Measurements from ENCODE around the gene CCDC91. TPM values are rescaled to one million over a fixed set of nuclear protein-coding genes. Genes with fewer than 3 reads are reported as not detected.

The CCDC91 gene
- polyA plus RNA-seq, 1 donor (not counting 4 experiments of a cell fraction or from before 2014, with no cell fraction given), result 26.5 TPM

DNA sequence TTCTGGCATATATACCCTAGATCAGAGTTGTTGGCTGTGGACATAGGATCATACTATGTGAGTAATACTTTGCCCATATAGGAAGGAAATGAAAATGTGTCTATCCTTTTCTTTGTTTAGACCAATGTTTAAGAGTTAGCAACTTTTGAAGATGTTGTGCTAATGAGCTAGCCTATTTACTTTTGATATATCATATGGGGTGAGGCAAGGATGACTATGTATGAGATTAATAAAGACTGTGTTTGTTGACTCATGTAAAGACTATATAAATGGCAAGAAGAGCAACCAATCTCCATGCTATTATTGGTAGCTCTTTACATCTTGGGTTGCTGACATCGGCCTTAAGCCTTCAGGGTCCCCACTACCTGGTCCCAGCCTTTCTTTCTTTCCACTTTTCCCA, 289.4 kb downstream of the CCDC91 start:
- Histone ChIP-seq H3K79me2 (ENCODE audit: control insufficient read depth, insufficient read depth, low read length) (no peaks in the 10 kb centered on the region), H3K9ac (ENCODE audit: control insufficient read depth, extremely low read depth, insufficient read depth, low read length) (no peak overlapping the region), H3K9me3 (ENCODE audit: control insufficient read depth, low read depth, low read length) (no peaks in the 10 kb centered on the region), H3K4me3 (ENCODE audit: control insufficient read depth in 2 of 3, extremely low read depth in 1 of 3, insufficient read depth in 2 of 3, low read depth in 1 of 3, low read length in 3 of 3) (no peak overlapping the region), H3K27me3 (ENCODE audit: control insufficient read depth, extremely low read depth, insufficient read depth, low read length) (no peaks in the 10 kb centered on the region), H3K4me1 (ENCODE audit: control insufficient read depth, extremely low read depth, insufficient read depth, low read length) (no peaks in the 10 kb centered on the region), H3K9me1 (ENCODE audit: control insufficient read depth, extremely low read depth, insufficient read depth, low read length) (no peaks in the 10 kb centered on the region), H4K20me1 (ENCODE audit: control insufficient read depth, extremely low read depth, insufficient read depth, low read length) (no peaks in the 10 kb centered on the region), H3K36me3 (ENCODE audit: control insufficient read depth in 2 of 2, extremely low read depth in 1 of 2, insufficient read depth in 2 of 2, low read length in 2 of 2) (no peaks in the 10 kb centered on the region), H3K4me2 (ENCODE audit: control insufficient read depth, extremely low read depth, insufficient read depth, low read depth, low read length) (no peak overlapping the region), H3K27ac (ENCODE audit: control insufficient read depth, insufficient read depth, low read length) (no peak overlapping the region), H2AFZ (ENCODE audit: control insufficient read depth, low read length) (no peak overlapping the region)
- dilution Hi-C loops (cut with MboI; ENCODE audit: extremely low pct_ligation_motif_present, low sequenced_read_pairs), result no loop called here
- DNase-seq (ENCODE audit: low read depth, low spot score), result no peak
- TF ChIP-seq, protein P1, sequence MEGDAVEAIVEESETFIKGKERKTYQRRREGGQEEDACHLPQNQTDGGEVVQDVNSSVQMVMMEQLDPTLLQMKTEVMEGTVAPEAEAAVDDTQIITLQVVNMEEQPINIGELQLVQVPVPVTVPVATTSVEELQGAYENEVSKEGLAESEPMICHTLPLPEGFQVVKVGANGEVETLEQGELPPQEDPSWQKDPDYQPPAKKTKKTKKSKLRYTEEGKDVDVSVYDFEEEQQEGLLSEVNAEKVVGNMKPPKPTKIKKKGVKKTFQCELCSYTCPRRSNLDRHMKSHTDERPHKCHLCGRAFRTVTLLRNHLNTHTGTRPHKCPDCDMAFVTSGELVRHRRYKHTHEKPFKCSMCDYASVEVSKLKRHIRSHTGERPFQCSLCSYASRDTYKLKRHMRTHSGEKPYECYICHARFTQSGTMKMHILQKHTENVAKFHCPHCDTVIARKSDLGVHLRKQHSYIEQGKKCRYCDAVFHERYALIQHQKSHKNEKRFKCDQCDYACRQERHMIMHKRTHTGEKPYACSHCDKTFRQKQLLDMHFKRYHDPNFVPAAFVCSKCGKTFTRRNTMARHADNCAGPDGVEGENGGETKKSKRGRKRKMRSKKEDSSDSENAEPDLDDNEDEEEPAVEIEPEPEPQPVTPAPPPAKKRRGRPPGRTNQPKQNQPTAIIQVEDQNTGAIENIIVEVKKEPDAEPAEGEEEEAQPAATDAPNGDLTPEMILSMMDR (optimal IDR thresholded peaks at IDR 0.05 in 1 of 3, IDR thresholded peaks at IDR 0.05 in 1 of 3, conservative IDR thresholded peaks at IDR 0.05 in 1 of 3; ENCODE audit: extremely low read depth in 1 of 3, insufficient read depth in 2 of 3, low read length in 3 of 3), result no peak
- TF ChIP-seq EZH2 (IDR thresholded peaks at IDR 0.05; ENCODE audit: low read length), result no peak
- FAIRE-seq, result no peak

DNA sequence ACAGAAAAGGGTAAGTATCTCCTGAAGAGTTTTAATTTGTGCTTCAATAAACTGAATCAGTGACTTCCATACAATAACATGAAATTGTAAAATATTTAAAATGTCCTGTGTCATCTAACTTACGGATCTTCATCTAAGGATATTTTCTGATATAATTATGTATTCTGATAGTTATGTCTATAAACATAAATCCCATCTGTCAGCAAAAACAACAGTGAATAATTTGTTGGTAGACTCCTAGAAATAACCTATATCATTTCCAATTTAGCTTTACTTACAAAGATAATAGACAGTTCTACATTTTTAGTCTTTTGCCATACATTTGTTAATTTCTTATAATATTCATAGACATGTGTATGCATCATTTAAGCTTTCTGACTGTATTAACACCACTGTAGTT, 293.9 kb downstream of the CCDC91 start:
- Histone ChIP-seq H3K27ac (ENCODE audit: control insufficient read depth, insufficient read depth, low read length) (no peak overlapping the region), H3K9ac (ENCODE audit: control insufficient read depth, extremely low read depth, insufficient read depth, low read length) (no peak overlapping the region), H3K9me1 (ENCODE audit: control insufficient read depth, extremely low read depth, insufficient read depth, low read length) (no peaks in the 10 kb centered on the region), H3K27me3 (ENCODE audit: control insufficient read depth, extremely low read depth, insufficient read depth, low read length) (no peaks in the 10 kb centered on the region), H3K4me2 (ENCODE audit: control insufficient read depth, extremely low read depth, insufficient read depth, low read depth, low read length) (no peak overlapping the region), H2AFZ (ENCODE audit: control insufficient read depth, low read length) (no peak overlapping the region), H3K4me3 (ENCODE audit: control insufficient read depth in 2 of 3, extremely low read depth in 1 of 3, insufficient read depth in 2 of 3, low read depth in 1 of 3, low read length in 3 of 3) (no peak overlapping the region), H3K36me3 (ENCODE audit: control insufficient read depth in 2 of 2, extremely low read depth in 1 of 2, insufficient read depth in 2 of 2, low read length in 2 of 2) (no peaks in the 10 kb centered on the region), H3K79me2 (ENCODE audit: control insufficient read depth, insufficient read depth, low read length) (no peaks in the 10 kb centered on the region), H3K4me1 (ENCODE audit: control insufficient read depth, extremely low read depth, insufficient read depth, low read length) (peaks cover 2% of the 10 kb centered on the region), H4K20me1 (ENCODE audit: control insufficient read depth, extremely low read depth, insufficient read depth, low read length) (no peaks in the 10 kb centered on the region), H3K9me3 (ENCODE audit: control insufficient read depth, low read depth, low read length) (no peaks in the 10 kb centered on the region)
- DNase-seq (ENCODE audit: low read depth, low spot score), result no peak
- TF ChIP-seq EZH2 (IDR thresholded peaks at IDR 0.05; ENCODE audit: low read length), result no peak
- TF ChIP-seq, protein P1 (optimal IDR thresholded peaks at IDR 0.05 in 1 of 3, IDR thresholded peaks at IDR 0.05 in 1 of 3, conservative IDR thresholded peaks at IDR 0.05 in 1 of 3; ENCODE audit: extremely low read depth in 1 of 3, insufficient read depth in 2 of 3, low read length in 3 of 3), result no peak
- dilution Hi-C loops (cut with MboI; ENCODE audit: extremely low pct_ligation_motif_present, low sequenced_read_pairs), result no loop called here
- no peak for FAIRE-seq
